Measurements from ENCODE around the gene IER5L.

Gene IER5L

DNA sequence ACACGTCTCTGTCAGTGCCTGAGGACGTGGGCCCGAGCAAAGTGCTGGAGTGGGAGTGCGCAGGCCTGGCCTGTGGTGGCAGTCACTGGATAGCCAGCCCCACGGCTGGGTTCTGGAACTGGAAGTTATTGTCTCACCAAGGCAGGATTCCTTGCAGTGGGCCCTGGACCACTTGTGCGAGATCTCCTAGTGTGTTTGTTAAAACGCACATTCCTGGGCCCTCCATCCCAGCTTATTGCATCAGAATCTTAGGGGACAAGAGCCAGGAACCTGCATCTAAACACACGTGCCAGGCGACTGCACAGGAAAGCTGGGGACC is 40.0 kb downstream of the IER5L start:
- Histone ChIP-seq H3K27ac (ENCODE audit: low read depth, low read length) (no peak overlapping the region), H3K27me3 (ENCODE audit: low read length) (no peaks in the 10 kb centered on the region), H3K36me3 (ENCODE audit: low read length) (no peaks in the 10 kb centered on the region), H3K4me3 (ENCODE audit: insufficient read depth, low read length, poor library complexity, severe bottlenecking) (no peak overlapping the region), H3K9me3 (ENCODE audit: insufficient read depth, low read length) (no peaks in the 10 kb centered on the region), H3K9ac (ENCODE audit: low read length) (no peak overlapping the region), H4K20me1 (ENCODE audit: low read depth, low read length) (no peaks in the 10 kb centered on the region), H3K4me2 (ENCODE audit: low read depth, low read length, poor library complexity, severe bottlenecking) (no peak overlapping the region), H2AFZ (ENCODE audit: low read depth, low read length, severe bottlenecking) (no peak overlapping the region), H3K9me2 (replicated peaks; ENCODE audit: insufficient read depth, low read length) (no peaks in the 10 kb centered on the region), H3K79me2 (ENCODE audit: insufficient read depth, low read length) (no peaks in the 10 kb centered on the region), H3F3A (ENCODE audit: insufficient read depth) (peaks cover 3% of the 10 kb centered on the region; the same call in 1 of the 2 replicates)
- TF ChIP-seq EZH2phosphoT487 (conservative IDR thresholded peaks at IDR 0.05; ENCODE audit: low read length): no peak
- TF ChIP-seq, protein P1, sequence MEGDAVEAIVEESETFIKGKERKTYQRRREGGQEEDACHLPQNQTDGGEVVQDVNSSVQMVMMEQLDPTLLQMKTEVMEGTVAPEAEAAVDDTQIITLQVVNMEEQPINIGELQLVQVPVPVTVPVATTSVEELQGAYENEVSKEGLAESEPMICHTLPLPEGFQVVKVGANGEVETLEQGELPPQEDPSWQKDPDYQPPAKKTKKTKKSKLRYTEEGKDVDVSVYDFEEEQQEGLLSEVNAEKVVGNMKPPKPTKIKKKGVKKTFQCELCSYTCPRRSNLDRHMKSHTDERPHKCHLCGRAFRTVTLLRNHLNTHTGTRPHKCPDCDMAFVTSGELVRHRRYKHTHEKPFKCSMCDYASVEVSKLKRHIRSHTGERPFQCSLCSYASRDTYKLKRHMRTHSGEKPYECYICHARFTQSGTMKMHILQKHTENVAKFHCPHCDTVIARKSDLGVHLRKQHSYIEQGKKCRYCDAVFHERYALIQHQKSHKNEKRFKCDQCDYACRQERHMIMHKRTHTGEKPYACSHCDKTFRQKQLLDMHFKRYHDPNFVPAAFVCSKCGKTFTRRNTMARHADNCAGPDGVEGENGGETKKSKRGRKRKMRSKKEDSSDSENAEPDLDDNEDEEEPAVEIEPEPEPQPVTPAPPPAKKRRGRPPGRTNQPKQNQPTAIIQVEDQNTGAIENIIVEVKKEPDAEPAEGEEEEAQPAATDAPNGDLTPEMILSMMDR (IDR thresholded peaks at IDR 0.05; ENCODE audit: insufficient read depth, low read length, poor library complexity, severe bottlenecking): no peak

DNA sequence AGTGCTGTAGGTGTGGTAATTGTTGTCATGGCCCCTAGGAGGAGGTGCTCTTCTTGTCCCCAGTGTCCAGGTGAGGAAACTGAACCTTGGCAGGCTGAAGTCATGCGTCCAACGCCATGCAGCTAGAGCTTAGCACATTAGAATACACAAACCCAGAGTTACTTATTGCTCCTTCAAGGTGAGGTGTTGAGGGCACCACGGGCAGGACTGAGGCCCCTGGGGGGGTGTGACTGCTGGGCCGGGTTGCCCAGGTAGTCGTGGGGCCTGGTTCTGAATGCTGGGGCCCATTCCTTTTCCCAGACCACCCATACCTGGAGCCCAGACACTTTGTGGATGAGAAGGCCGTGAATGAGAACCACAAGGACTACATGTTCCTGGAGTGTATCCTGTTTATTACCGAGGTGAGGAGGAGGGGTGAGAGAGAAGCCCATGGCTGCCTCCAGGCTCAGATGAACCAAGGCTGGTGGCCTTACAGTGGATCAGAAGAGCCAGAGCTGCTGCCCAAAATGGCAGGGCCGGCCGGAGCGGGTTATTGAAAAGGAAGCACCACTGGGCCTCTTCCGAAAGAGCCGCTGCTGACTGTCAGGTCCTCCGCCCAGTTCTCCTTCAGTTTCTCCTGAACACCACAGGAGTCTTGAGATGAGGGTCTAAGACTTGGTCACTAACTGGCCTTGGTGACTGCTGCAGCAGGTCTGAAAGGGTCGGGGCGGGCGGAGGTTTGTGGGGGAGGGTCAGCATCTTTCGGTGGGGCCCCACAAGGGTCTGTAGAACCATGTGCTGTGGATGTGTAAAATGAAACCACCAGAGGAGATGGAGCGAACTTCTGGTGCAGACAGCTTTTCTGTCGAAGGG is 40.5 kb downstream of the IER5L start:
- no peak overlapping the region for H3K9ac ChIP-seq (ENCODE audit: low read length)
- peaks cover 3% of the 10 kb centered on the region; the same call in 1 of the 2 replicates for H3F3A ChIP-seq (ENCODE audit: insufficient read depth)
- no peaks in the 10 kb centered on the region for H4K20me1 ChIP-seq (ENCODE audit: low read depth, low read length)
- no peaks in the 10 kb centered on the region for H3K79me2 ChIP-seq (ENCODE audit: insufficient read depth, low read length)
- H3K9me2 ChIP-seq (replicated peaks; ENCODE audit: insufficient read depth, low read length): no peaks in the 10 kb centered on the region
- no peaks in the 10 kb centered on the region for H3K9me3 ChIP-seq (ENCODE audit: insufficient read depth, low read length)
- no peaks in the 10 kb centered on the region for H3K36me3 ChIP-seq (ENCODE audit: low read length)
- TF ChIP-seq, protein P1 (IDR thresholded peaks at IDR 0.05; ENCODE audit: insufficient read depth, low read length, poor library complexity, severe bottlenecking): no peak
- no peak for TF ChIP-seq EZH2phosphoT487 (conservative IDR thresholded peaks at IDR 0.05; ENCODE audit: low read length)
- no peak overlapping the region for H3K27ac ChIP-seq (ENCODE audit: low read depth, low read length)
- H3K4me3 ChIP-seq (ENCODE audit: insufficient read depth, low read length, poor library complexity, severe bottlenecking): no peak overlapping the region
- H2AFZ ChIP-seq (ENCODE audit: low read depth, low read length, severe bottlenecking): no peak overlapping the region
- no peaks in the 10 kb centered on the region for H3K27me3 ChIP-seq (ENCODE audit: low read length)
- H3K4me2 ChIP-seq (ENCODE audit: low read depth, low read length, poor library complexity, severe bottlenecking): no peak overlapping the region

DNA sequence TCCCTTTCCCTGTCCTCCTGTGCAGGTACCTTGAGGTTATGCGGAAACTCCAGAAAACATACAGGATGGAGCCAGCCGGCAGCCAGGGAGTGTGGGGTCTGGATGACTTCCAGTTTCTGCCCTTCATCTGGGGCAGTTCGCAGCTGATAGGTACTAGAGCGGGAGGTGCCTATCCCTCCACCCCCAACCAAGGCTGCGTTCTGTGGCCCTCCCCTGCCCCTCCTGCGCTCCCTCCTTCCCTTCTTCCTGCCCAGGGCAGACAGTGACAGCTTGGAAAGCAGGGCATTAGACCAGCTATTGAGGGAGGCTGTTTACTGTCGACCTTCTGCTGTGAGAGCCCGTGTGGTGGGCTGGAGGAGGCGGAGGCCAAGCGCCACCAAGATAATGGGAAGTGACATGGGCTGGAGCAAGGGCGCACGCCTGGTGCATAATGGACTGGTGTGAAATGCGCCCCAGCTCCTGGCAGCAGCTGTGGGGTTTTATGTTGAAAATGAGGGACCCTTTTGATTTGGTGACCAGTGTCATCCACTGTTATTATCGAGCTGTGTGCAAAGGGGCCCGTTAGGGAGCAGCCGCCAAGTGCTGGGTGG is 41.5 kb downstream of the IER5L start:
- Histone ChIP-seq H3K4me3 (ENCODE audit: insufficient read depth, low read length, poor library complexity, severe bottlenecking) (no peak overlapping the region), H3K9me2 (replicated peaks; ENCODE audit: insufficient read depth, low read length) (no peaks in the 10 kb centered on the region), H4K20me1 (ENCODE audit: low read depth, low read length) (no peaks in the 10 kb centered on the region), H3K36me3 (ENCODE audit: low read length) (no peaks in the 10 kb centered on the region), H3K79me2 (ENCODE audit: insufficient read depth, low read length) (no peaks in the 10 kb centered on the region), H3K9ac (ENCODE audit: low read length) (no peak overlapping the region), H3K4me2 (ENCODE audit: low read depth, low read length, poor library complexity, severe bottlenecking) (no peak overlapping the region), H3K9me3 (ENCODE audit: insufficient read depth, low read length) (no peaks in the 10 kb centered on the region), H2AFZ (ENCODE audit: low read depth, low read length, severe bottlenecking) (no peak overlapping the region), H3F3A (ENCODE audit: insufficient read depth) (peaks cover 3% of the 10 kb centered on the region; the same call in 1 of the 2 replicates), H3K27me3 (ENCODE audit: low read length) (no peaks in the 10 kb centered on the region), H3K27ac (ENCODE audit: low read depth, low read length) (no peak overlapping the region)
- TF ChIP-seq, protein P1 (IDR thresholded peaks at IDR 0.05; ENCODE audit: insufficient read depth, low read length, poor library complexity, severe bottlenecking): no peak
- TF ChIP-seq EZH2phosphoT487 (conservative IDR thresholded peaks at IDR 0.05; ENCODE audit: low read length): no peak

Data from SU-DHL-6 (cell line).